ENCODE measurements around the gene HIRIP3. TPM values are rescaled to one million over a fixed set of nuclear protein-coding genes. Genes with fewer than 3 reads are reported as not detected.

HIRIP3 gene
- total and polyA plus RNA-seq, 2 of the 8 experiments (the other 6 are each of a cell fraction or from before 2014, with no cell fraction given): 11.9 to 18.5 TPM

DNA sequence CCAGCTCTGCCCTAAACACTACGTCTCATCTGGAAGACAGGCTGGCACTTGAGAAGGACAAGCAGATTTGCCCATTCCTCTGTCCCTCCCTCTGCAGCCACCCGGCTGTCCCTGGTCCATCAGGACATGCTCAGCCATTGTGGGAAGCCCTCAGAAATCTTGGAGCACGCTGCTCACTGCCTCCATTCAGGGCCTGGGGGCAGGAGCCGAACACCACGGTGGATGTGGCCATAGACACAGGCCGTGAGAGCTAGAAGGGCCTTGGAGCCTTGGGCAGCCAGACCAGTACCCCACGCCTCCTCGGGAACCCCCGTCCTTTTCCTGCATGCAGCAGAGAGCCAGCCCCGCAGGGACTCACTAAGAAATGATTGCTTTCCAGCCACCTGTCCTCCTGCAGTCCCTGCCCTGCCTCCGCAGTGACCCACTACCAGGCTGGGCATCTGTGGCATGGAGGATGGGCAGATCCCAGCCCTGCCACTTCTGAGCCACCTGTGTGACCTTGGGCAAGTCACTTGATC lies 12.0 kb upstream of the HIRIP3 start (continued):
- no peak for TF ChIP-seq POU5F1 (IDR thresholded peaks at IDR 0.05; ENCODE audit: low read depth, low read length)
